ENCODE measurements around the gene PIR.

PIR gene

GRCh38 chrX:15366506-15367352 is 126.4 kb downstream of the PIR start:
- in situ Hi-C loops (cut with MboI; ENCODE audit: low pct_unique_long_range_greater_than_20kb, low sequenced_read_pairs, unreplicated experiment) = no loop called here
- no peak for TF ChIP-seq CTCF (IDR thresholded peaks at IDR 0.05; ENCODE audit: extremely low read depth, insufficient read depth, missing control alignments)
- DNase-seq (ENCODE audit: low spot score) = no peak

GRCh38 chrX:15359701-15360100 is 133.4 kb downstream of the PIR start:
- TF ChIP-seq CTCF (IDR thresholded peaks at IDR 0.05; ENCODE audit: extremely low read depth, insufficient read depth, missing control alignments) = no peak
- in situ Hi-C loops (cut with MboI; ENCODE audit: low pct_unique_long_range_greater_than_20kb, low sequenced_read_pairs, unreplicated experiment) = no loop called here
- no peak for DNase-seq (ENCODE audit: low spot score)

- in situ Hi-C loops (cut with MboI; ENCODE audit: low pct_unique_long_range_greater_than_20kb, low sequenced_read_pairs, unreplicated experiment) = no loop called here
- DNase-seq (ENCODE audit: low spot score) = no peak
- no peak for TF ChIP-seq CTCF (IDR thresholded peaks at IDR 0.05; ENCODE audit: extremely low read depth, insufficient read depth, missing control alignments)
These were observed 134.6 kb downstream of the PIR start for GRCh38 chrX:15358533-15358932.

- no peak for TF ChIP-seq CTCF (IDR thresholded peaks at IDR 0.05; ENCODE audit: extremely low read depth, insufficient read depth, missing control alignments)
- in situ Hi-C loops (cut with MboI; ENCODE audit: low pct_unique_long_range_greater_than_20kb, low sequenced_read_pairs, unreplicated experiment) = no loop called here
These were observed 136.7 kb downstream of the PIR start for GRCh38 chrX:15356444-15356843.

GRCh38 chrX:15350329-15350996 is 142.7 kb downstream of the PIR start:
- TF ChIP-seq CTCF (IDR thresholded peaks at IDR 0.05; ENCODE audit: extremely low read depth, insufficient read depth, missing control alignments) = no peak
- in situ Hi-C loops (cut with MboI; ENCODE audit: low pct_unique_long_range_greater_than_20kb, low sequenced_read_pairs, unreplicated experiment) = no loop called here
- no peak for DNase-seq (ENCODE audit: low spot score)

More at GRCh38 chrX:15356444-15356843, 136.7 kb downstream of the PIR start:
- DNase-seq (ENCODE audit: low spot score) = no peak

- in situ Hi-C loops (cut with MboI; ENCODE audit: low pct_unique_long_range_greater_than_20kb, low sequenced_read_pairs, unreplicated experiment) = loop anchor here (10.0 to 25.0 kb wide), 2 partner anchors 116 to 313 kb away; partner anchors contain the start of gene CLTRN
- peak; percentile 63 for TF ChIP-seq CTCF (IDR thresholded peaks at IDR 0.05; ENCODE audit: extremely low read depth, insufficient read depth, missing control alignments)
- DNase-seq (ENCODE audit: low spot score) = peak; percentile 51
These were observed 144.1 kb downstream of the PIR start for GRCh38 chrX:15349046-15349445.

Measured in GM13977 (cell line).